HG03354 (cell line): ENCODE data around the gene FLT4.
"Not testable (repeated sequence)": the region's sequence is repeated elsewhere in the genome, so short reads cannot be mapped to it uniquely, and the experiment has no call there.

Experiments
- ATAC-seq: cut with Tn5 transposase; IDR thresholded peaks from one replicate; pipeline ENCODE4 v1.9.1; 2021; ENCODE audit warnings: mild to moderate bottlenecking; ENCODE audit not compliant: unreplicated experiment, poor library complexity, severe bottlenecking

The FLT4 gene

DNA sequence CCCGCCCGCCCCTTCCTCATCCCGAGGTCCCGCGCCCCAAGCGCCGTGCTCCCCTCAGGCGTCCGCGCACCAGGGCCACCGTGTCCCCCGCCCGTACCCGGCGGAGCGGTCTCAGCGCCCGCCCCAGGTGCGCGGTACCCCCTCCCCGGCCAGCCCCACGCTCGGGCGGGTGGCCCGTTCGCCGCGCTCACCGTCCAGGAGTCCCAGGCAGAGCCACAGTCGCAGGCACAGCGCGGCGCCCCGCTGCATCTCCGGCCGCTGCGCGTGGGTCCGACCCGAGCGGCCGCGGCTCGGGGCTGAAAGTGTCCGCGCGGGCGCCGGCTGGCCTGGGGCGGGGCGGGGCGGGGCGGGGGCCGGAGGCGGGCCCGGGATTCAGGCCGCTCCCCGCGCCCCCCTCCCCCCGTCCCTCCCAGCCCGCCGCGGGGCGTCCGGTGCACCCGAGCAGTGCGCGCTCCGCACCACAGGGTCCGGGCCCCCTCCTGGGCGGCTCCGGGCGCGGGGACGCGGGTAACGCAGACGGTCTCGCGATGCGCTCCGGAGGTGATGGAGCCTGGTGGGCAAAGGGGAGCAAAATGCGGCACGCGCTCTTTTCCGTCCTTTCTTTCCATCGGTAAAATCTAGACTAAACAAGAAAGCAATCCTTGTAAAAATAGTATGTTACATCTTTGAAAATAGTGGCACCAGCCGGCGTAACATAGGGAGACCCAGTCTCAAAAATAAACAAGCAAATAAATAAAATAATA is at the start of gene FLT4:
Gene FLT4, minus strand, starts transcription at position 304 of the 743 bp plus-strand sequence. Its CDS starts 55 bp downstream, at position 249.
- no peak for ATAC-seq

DNA sequence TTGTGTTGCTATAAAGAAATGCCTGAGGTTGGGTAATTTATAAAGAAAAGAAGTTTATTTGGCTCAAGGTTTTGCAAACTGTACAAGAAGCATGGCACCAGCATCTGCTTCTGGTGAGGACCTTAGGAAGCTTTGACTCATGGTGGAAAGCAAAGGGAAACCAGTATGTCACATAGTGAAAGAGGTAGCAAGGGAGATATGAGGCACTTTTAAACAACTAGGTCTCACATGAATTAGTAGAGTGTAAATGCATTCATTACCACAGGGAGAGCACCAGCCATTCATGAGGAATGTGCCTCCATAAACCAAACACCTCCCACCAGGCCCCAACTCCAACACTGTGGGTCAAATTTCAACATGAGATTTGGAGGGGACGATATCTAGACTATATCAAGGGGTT is 49.6 kb upstream of the FLT4 start:
- ATAC-seq: no peak

DNA sequence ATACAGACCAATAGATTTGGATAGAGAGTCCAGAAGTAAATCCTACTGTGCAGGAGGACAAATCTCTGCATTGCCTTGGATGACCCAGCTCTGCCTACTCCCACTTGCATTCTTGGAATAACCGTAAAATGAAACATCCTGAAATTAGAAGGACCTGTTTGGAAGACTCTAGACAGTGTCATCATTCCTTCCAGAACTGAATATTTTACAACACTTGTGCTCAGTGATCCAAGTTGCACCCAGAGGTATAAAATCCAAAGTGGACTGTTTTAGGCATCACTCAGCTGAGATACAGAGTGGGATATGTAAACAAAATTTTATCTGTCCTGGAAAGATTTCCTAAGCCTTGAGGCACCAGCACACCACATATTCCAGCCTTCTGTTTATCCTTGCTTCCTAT is 46.7 kb upstream of the FLT4 start:
- ATAC-seq: no peak

DNA sequence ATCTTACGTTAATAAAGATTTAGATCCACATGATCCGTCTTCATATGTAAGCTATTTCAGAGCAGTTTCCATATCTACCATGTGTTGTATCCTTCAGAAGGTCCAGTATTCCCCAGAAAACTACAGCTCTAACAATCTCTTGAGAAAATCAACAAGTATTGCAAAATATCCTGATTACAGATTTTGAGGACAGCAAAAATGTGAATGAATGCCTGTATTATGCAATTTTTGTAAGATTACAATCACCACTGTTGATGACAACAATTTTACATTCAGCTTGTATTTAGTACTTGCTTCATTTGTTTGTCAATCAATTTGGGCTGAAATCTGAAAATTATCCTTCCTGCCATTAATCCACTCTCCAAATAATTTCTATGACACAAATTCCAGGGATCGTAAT is 43.0 kb upstream of the FLT4 start:
- no peak for ATAC-seq

DNA sequence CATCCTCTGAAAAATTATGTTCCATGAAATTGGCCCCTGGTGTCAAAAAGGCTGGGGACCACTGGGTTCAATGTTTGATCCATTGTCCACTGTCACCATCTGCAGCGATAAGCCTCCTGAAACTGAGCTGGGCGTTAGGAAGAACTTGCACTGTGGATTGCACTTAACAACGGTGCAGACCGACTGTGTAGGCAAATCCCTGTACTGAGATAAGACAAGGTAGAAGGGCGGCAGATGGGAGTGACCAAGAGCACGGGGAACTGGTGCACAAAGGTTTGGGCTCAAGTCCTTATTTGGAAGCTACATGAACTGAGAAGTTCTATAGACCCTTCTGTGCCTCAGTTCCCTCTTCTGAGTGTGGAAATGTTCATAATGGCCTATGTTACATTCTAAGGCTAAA is 41.6 kb upstream of the FLT4 start:
- ATAC-seq: no peak

DNA sequence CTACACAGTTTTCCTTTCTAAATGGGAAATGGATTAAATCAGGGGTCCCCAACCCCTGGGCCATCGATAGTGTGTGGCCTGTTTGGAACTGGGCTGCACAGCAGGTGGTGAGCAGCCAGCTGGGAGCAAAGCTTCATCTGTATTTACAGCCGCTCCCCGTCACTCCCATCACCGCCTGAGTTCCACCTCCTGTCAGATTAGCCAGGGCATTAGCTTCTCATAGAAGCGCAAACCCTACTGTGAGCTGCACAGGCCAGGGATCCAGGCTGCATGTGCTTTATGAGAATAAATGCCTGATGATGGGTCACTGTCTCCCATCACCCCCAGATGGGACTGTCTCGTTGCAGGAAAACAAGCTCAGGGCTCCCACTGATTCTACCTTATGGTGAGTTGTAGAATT is 41.2 kb upstream of the FLT4 start:
- ATAC-seq: no peak

DNA sequence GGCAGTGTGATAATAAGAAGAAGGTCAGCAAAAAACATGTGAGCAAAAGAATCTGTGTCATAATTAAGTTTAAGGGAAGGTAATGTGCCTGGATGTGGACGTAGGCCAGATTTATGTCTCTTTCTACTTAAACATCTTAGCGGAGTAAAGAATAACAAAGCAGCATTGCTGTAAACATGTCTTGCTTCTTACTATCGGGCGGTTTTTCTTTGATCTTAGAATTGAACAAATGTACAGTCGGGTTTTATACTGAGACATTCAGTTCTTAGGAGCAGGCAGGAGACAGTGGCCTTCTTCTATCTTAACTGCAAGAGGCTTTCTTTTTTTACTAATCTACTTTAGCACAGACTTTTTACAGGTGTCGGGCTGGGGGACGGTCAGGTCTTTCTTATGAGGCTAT is 40.4 kb upstream of the FLT4 start:
- no peak for ATAC-seq

DNA sequence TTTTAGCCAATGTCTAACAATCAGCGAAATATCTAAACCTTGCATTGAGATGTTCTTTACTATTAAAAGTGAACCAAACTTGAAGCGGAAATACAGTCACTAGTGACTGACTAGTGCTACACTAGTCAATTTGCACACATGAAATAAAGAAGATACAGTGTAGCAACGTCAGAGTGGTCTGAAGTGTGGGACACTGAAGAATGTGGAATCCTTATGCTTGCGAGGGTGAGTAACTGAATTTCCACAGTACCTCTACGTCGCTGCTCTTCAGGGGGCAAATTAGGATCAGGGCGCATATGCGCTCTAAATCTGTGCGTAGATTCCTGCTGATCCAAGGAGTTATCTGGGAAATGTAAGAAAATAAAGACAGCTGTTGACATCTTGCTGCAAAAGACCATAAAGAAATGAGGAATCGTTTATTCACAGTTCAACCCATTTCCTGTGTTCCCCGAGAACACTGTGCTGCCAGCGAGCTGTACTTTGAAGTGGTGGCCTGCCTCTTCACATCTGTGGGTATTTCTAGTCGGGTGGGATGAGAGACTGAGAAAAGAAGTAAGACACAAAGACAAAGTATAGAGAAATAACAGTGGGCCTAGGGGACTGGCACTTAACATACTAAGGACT is 39.8 kb upstream of the FLT4 start:
- no peak for ATAC-seq

DNA sequence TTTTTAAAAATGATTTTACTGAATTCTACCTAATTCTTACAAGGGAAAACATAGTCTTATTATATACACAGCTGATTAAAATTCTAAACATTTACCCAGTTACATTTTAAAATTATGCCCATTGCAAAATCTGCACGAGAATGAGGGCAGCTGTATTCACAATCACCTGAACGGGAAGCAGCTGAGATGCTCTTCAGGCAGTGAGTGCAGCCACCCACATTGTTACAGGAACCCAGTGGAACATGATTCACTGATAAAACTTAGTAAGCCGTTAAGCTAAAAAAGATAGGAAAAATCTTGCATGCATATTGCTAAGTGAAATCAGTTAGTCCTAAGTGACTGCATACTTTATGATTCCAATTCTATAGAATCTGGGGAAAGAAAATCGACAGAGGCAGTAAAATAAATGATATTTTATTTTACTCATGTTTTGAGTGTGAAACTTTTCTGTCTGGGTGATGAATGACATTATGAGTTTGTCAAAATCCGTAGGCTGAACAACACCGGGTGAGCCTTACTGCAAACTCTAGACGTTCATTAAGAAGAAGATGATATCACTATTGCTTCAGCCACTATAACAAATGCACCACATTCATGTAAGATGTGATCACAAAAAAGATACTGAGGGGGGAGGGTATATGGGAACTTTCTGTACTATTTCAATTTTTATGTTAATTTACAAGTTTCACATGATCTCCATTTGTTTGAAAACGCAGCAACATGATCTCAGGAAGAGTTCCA is 39.1 kb upstream of the FLT4 start:
- ATAC-seq: no peak

DNA sequence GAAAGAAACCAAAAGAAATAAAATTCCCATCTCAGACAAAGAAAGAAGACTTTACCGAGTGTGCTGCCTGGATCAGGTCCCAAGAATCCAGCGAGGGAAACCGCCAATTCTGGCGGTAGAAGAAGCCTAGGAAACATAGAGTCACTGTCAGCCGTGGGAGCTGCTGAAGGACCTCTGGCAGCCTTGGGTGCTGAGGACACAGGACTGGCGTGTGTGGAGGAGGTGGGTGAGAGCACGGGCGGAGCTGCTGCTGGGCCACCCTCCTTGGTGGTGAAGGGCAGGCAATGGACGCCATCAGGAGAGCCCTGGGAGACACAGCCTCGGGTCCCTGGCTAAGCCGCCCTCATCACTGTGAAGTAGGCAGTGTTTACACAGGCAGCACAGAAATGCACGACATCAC is 37.4 kb upstream of the FLT4 start:
- ATAC-seq: not testable (repeated sequence)

DNA sequence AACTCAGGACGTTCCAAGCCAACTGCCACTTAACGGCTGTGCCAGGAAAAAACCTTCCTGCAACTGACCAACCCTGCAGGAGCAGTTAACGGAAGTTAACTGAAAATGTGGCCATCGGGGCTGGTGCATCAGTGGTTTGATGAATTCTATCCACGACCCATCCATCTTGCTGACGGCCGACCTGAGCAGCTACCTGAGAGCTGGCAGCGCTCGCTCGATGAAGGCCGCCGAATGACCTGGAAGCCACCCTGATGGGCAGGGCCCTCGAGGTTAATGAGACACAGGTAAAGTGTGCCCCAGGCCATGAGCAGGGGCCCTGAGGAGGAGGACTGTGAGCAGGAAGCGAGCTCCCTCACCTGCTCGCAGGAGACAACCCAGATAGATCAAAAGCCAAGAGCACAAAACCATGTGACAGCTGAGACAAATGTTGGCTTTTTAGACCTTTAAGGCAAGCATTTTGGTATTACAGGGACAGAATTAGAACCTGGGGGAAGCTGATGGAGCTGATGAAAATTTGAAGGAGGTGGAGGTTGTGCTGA is 35.3 kb upstream of the FLT4 start:
- no peak for ATAC-seq

DNA sequence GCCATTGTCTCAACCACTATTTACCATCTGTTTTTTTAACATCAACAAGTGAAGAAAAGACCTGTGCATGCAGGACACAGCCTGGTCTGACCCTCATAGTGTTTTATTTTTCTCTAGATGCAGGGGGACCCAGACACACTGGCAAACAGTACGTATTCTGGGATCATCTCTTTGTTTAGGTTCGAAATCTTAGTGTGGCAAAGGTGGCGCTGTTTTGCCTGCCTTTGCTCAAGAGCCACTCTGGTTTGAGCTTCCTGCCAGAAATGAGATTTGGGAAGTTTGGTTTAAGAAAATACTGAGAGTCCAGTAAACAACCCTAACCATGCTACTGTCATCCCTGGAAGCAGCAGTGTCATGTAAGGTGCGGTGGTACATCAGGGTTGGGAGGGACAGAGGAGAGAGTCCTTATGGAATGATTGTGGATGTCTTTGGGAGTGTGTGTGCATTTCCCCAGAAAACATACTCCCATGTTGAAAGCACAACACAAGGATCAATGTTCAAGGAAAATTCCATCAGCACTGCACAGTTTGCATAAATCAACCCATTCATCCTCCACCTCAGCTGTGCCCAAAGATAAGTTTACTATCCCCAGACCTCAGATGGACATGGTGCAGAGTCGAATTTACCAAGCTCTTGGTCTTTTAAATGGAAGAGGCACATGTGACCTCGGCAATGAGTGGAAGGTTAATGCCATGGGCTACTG is 34.0 kb upstream of the FLT4 start:
- no peak for ATAC-seq

DNA sequence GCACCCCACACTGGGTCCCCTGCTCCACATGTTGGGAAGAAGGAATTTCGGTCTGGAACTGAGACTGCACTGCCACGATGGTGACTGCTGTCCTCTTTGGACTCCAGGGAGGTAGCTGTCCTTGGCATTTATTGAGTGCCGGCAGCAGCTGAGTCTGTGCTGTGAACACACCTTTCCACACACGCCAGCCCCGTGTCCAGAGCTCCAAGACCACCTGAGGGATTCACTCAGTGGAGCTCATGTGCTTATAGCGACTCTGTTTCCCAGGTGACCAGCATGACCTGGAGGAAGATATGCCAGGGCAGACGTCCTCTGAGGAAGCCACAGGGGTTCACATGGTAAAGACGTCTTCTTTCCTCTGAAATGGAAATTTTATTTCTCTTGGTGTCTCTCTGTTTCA is 33.2 kb upstream of the FLT4 start:
- no peak for ATAC-seq

DNA sequence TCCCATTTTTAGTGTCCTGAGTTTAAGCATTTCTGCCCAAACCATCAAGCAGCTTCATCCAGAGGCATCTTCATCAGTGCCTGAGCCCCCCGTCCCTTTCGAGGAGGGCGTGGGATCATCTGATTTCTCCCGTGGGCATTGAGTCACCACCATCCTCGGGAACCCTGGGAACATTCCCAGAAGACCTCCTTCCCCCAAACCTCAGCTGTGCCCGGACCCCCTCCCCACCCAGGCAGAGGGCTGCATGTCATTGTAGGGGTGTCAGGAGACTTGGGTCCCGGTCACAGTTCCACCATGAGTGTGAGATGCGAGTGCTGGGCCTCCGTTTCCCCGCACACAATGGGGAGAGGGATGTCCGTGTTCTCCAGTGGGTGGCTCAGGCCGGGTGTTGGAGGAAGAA is 32.6 kb upstream of the FLT4 start:
- ATAC-seq: not testable (repeated sequence)

DNA sequence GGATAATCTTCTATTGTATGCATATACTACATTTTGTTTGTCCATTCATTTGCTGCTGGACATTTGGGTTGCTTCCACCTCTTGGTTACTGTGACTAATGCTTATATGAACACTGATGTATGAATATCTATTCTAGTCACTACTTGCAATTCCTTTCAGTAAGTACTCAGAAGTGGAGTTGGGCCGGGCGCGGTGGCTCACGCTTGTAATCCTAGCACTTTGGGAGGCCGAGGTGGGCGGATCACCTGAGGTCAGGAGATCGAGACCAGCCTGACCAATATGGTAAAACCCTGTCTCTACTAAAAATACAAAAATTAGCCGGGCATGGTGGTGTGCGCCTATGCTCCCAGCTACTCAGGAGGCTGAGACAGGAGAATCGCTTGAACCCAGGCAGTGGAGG is 28.9 kb upstream of the FLT4 start:
- ATAC-seq: not testable (repeated sequence)

DNA sequence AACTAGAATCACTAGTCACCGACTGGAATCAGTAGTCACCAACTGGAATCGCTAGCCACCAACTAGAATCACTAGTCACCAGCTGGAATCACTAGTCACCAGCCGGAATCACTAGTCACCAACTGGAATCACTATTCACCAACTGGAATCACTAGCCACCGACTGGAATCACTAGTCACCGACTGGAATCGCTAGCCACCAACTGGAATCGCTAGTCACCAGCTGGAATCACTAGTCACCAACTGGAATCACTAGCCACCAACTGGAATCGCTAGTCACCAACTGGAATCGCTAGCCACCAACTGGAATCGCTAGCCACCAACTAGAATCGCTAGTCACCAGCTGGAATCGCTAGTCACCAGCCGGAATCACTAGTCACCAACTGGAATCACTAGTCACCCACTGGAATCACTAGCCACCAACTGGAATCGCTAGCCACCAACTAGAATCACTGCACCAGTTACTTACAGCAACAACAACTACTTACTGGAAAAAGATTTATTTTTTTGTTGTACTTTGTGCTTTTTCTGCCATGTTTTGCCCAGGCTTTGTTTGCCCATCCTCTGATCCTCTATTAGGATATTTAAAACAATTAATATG is 25.7 kb upstream of the FLT4 start:
- no peak for ATAC-seq

DNA sequence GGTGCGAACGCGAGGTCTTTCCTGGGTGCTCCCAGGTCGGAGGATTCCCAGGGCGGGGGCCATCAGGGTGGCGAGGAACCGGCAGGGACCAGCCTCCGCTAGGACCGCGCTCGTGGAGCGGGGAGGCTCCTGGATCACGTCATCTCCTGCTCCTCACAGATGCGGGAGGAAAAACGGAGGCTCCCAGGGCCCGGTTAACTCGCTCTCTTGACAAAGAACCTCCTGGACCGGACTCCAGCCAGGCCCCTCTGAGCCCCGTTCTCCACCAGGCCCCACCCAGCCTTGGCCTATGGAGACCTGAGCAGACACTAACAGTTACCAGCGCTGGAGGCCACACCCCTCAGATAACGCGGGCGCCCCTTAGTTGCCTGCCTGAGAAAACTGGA is 24.7 kb upstream of the FLT4 start:
- ATAC-seq: not testable (repeated sequence)

DNA sequence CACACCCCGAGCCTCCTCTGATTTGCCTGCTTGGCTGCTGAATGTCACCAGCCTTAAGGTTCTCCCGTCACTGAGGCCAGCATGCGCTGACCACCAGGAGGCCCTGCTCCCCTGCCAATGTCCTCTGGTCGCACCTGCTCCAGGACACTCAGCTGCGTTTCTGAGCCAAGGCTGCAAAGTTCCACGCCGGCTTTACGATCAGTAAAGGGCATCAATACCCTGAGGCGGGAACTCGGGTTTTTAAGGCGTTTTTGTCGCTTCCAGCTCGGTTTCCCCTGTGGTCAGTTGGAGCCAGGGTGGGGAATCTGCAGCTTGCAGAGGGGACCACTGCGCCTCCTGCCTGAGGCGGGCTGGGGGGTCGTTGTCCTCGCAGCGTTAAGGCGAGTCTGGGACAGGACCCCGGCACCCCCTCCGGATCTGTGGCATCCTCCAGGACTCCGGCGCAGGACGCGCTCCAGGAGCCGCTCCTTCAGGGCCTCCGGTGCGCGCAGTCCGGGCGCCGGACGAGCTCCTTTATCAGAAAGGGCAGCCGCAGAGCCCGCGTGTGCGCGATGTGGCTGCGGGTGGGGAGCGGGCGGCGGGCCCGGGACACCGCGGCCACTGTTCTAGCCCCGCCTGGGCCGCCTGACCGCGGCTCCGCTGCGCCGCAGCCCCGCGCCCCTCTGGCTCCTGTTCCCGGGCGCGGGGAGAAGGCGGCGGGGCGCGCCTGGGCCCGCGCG is 24.1 kb upstream of the FLT4 start:
- ATAC-seq: no peak

DNA sequence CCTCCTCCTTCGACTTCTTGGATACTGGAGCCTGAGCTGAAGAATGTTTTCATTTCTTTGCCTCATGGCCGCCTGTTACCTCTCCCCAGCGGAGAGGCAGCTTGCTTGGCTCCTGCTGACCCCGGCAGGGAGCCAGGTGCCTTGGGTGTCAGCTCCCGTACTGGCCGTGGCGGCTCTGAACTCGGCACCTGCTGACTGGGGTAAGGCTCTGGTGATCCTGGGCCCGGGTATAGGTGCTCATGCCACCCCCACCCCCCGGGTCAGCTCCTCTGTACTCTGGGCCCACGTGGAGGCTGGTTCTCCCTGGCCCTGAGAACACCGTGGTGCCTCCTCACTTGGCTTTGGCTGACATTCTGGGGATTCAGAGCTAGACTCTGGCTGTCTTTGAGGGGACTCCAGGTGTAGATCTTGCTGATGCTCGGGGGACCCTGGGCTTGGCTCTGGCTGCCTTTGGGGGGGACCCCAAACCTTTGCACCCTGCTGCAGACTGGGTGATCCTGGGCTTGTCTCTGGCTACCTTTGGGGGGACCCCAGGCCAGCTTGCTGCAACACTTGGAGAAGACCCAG is 22.6 kb upstream of the FLT4 start:
- ATAC-seq: not testable (repeated sequence)
